ENCODE data around the gene PFKFB3.
"Not testable (repeated sequence)": the region's sequence is repeated elsewhere in the genome, so short reads cannot be mapped to it uniquely, and the experiment has no call there.

PFKFB3 gene

GRCh38 chr10:6239213-6239991 is 36.7 kb downstream of the PFKFB3 start:
- peak; percentile 92 for DNase-seq

- no peak for DNase-seq
Observed at GRCh38 chr10:6240254-6240653, 37.5 kb downstream of the PFKFB3 start.

GRCh38 chr10:6242089-6242488 is 39.4 kb downstream of the PFKFB3 start:
- DNase-seq: no peak

GRCh38 chr10:6244510-6244909 is 41.8 kb downstream of the PFKFB3 start:
- DNase-seq: no peak

- DNase-seq: no peak
Observed at GRCh38 chr10:6247041-6247712, 44.4 kb downstream of the PFKFB3 start.

GRCh38 chr10:6248908-6249307 is 46.2 kb downstream of the PFKFB3 start:
- DNase-seq: not testable (repeated sequence)

- no peak for DNase-seq
Observed at GRCh38 chr10:6249698-6250097, 47.0 kb downstream of the PFKFB3 start.

- no peak for DNase-seq
Observed at GRCh38 chr10:6250745-6251144, 48.0 kb downstream of the PFKFB3 start.

- no peak for DNase-seq
Observed at GRCh38 chr10:6254201-6254600, 51.5 kb downstream of the PFKFB3 start.

- DNase-seq: no peak
Observed at GRCh38 chr10:6255548-6256061, 52.9 kb downstream of the PFKFB3 start.

- no peak for DNase-seq
Observed at GRCh38 chr10:6256439-6256838, 53.7 kb downstream of the PFKFB3 start.

- DNase-seq: no peak
Observed at GRCh38 chr10:6259153-6259552, 56.4 kb downstream of the PFKFB3 start.

- DNase-seq: no peak
Observed at GRCh38 chr10:6260843-6261242, 58.1 kb downstream of the PFKFB3 start.

GRCh38 chr10:6267941-6268340 is 65.2 kb downstream of the PFKFB3 start:
- DNase-seq: no peak

GRCh38 chr10:6269432-6269831 is 66.7 kb downstream of the PFKFB3 start:
- DNase-seq: no peak

GRCh38 chr10:6269953-6270867 is 67.5 kb downstream of the PFKFB3 start:
- peak; percentile 93 for DNase-seq

- DNase-seq: no peak
Observed at GRCh38 chr10:6270951-6271350, 68.2 kb downstream of the PFKFB3 start.

GRCh38 chr10:6271663-6272062 is 68.9 kb downstream of the PFKFB3 start:
- no peak for DNase-seq

GRCh38 chr10:6272126-6272525 is 69.4 kb downstream of the PFKFB3 start:
- DNase-seq: no peak

GRCh38 chr10:6273351-6273750 is 70.6 kb downstream of the PFKFB3 start:
- DNase-seq: no peak

GRCh38 chr10:6274040-6274439 is 71.3 kb downstream of the PFKFB3 start:
- no peak for DNase-seq

- no peak for DNase-seq
Observed at GRCh38 chr10:6274484-6274883, 71.8 kb downstream of the PFKFB3 start.

All from activated CD4-positive, alpha-beta T cell treated with anti-CD3 and anti-CD28 coated beads, Interleukin-2, amount 50 U/mL, for 16 hours (primary cell).